ENCODE results near the gene NFIB. TPM values are rescaled to one million over a fixed set of nuclear protein-coding genes. Genes with fewer than 3 reads are reported as not detected.

Gene NFIB
- total RNA-seq, 1 experiment from 2014 or later = 14.3 TPM

GRCh38 chr9:14051419-14051818 is 262.5 kb downstream of the NFIB start:
- no peak overlapping the region for H3K4me3 Mint-ChIP-seq
- no peaks in the 10 kb centered on the region for H3K4me1 ChIP-seq (ENCODE audit: insufficient read depth, low read length)
- no peaks in the 10 kb centered on the region for H3K36me3 Mint-ChIP-seq (ENCODE audit: insufficient read depth in 1 of 3, low read depth in 3 of 3)

More at GRCh38 chr9:14051419-14051818, 262.5 kb downstream of the NFIB start:
- H3K4me2 ChIP-seq (ENCODE audit: insufficient read depth, insufficient read length, low read length) = no peak overlapping the region
- H3K56ac ChIP-seq (ENCODE audit: insufficient read length, low read depth, low read length) = no peak overlapping the region
- no peak overlapping the region for H2BK5ac ChIP-seq (ENCODE audit: insufficient read length, low read length)
- H3K9ac ChIP-seq (ENCODE audit: extremely low read depth, insufficient read length, low read length) = no peak overlapping the region
- no peak overlapping the region for H3K23ac ChIP-seq (ENCODE audit: insufficient read length, low read depth, low read length)
- H3K79me2 ChIP-seq (ENCODE audit: insufficient read depth, low read length) = no peaks in the 10 kb centered on the region
- no peak overlapping the region for H2AFZ ChIP-seq (ENCODE audit: low read length)
- no peak overlapping the region for H4K91ac ChIP-seq (ENCODE audit: insufficient read length, low read depth, low read length)
- H3K79me1 ChIP-seq (ENCODE audit: insufficient read depth, low read depth, low read length, poor library complexity, severe bottlenecking) = no peaks in the 10 kb centered on the region
- H2BK12ac ChIP-seq (ENCODE audit: insufficient read length, low read depth, low read length) = no peak overlapping the region
- H4K5ac ChIP-seq (ENCODE audit: insufficient read length, low read depth, low read length) = no peak overlapping the region
- H2BK20ac ChIP-seq (ENCODE audit: low read depth, low read length, poor library complexity, severe bottlenecking) = no peak overlapping the region
- DNase-seq = no peak
- H3K27me3 ChIP-seq (ENCODE audit: insufficient read depth, low read length) = no peaks in the 10 kb centered on the region
- H3K27me3 Mint-ChIP-seq (ENCODE audit: low read depth) = no peaks in the 10 kb centered on the region
- H3K18ac ChIP-seq (ENCODE audit: insufficient read length, low read depth, low read length) = no peak overlapping the region
- no peak overlapping the region for H2BK15ac ChIP-seq (ENCODE audit: low read depth, low read length)
- H3K27ac Mint-ChIP-seq = no peak overlapping the region
- H3K4me1 Mint-ChIP-seq = peaks cover 3 to 4% of the 10 kb centered on the region in 2 experiments
- no peak overlapping the region for H3K14ac ChIP-seq (ENCODE audit: insufficient read depth, low read length)
- no peak overlapping the region for H4K8ac ChIP-seq (replicated peaks; ENCODE audit: insufficient read length, low read depth, low read length)
- no peak overlapping the region for H2AK5ac ChIP-seq (ENCODE audit: insufficient read length, low read length)
- H3K27ac ChIP-seq (ENCODE audit: insufficient read length, low read depth, low read length) = no peak overlapping the region
- H3T11ph ChIP-seq (ENCODE audit: low read length) = no peak overlapping the region
- no peak for TF ChIP-seq CTCF (conservative IDR thresholded peaks at IDR 0.05)
- H3K23me2 ChIP-seq (ENCODE audit: insufficient read length, low read depth, low read length, poor library complexity, severe bottlenecking) = no peaks in the 10 kb centered on the region
- no peaks in the 10 kb centered on the region for H4K20me1 ChIP-seq (ENCODE audit: control insufficient read depth, insufficient read depth, insufficient read length)
- H3K4ac ChIP-seq (ENCODE audit: low read depth, low read length) = no peak overlapping the region
- H3K9me3 Mint-ChIP-seq = 0 out of 5 replicates have a peak, but pooled peaks cover 0 to 3% of the 10 kb centered on the region in 2 experiments
- no peaks in the 10 kb centered on the region for H3K9me3 ChIP-seq (ENCODE audit: control insufficient read depth, low read depth, low read length)
- no peak overlapping the region for H2BK120ac ChIP-seq (ENCODE audit: low read depth, low read length, poor library complexity, severe bottlenecking)

Data from H9 (cell line).